GM12891 (cell line): ENCODE results near the gene HOXC9.

Source experiments
- DNase-seq: peaks from one replicate; pipeline ENCODE4 v3.0.0; 2011; ENCODE audit warnings: low spot score; ENCODE audit not compliant: insufficient read length
- FAIRE-seq: peaks from 2 replicates; lab custom pipeline; 2011; peaks lifted over from hg19 to GRCh38; lab: Jason Lieb, UNC
- PAX5 ChIP-seq: IDR thresholded peaks from 2 replicates; pipeline ENCODE4 v1.6.1; 2011; ENCODE audit warnings: low read length, moderate library complexity, mild to moderate bottlenecking; ENCODE audit not compliant: insufficient read depth, severe bottlenecking
- POLR2A ChIP-seq: IDR thresholded peaks from 2 replicates; pipeline ENCODE4 v1.6.1; 2011; ENCODE audit warnings: low read depth, low read length, control low read depth
- POLR2AphosphoS5 ChIP-seq: IDR thresholded peaks from 2 replicates; pipeline ENCODE4 v1.6.1; 2011; ENCODE audit warnings: low read depth, low read length, control low read depth
- POU2F2 ChIP-seq: IDR thresholded peaks from 2 replicates; pipeline ENCODE4 v1.6.1; 2011; ENCODE audit warnings: low read depth, mild to moderate bottlenecking, control low read depth, low read length, moderate library complexity
- SPI1 ChIP-seq: IDR thresholded peaks from 2 replicates; pipeline ENCODE4 v1.6.1; 2011; ENCODE audit warnings: low read depth, low read length, control low read depth
- TAF1 ChIP-seq: IDR thresholded peaks from 2 replicates; pipeline ENCODE4 v1.6.1; 2011; ENCODE audit warnings: low read depth, low read length, control low read depth

The HOXC9 gene

DNA sequence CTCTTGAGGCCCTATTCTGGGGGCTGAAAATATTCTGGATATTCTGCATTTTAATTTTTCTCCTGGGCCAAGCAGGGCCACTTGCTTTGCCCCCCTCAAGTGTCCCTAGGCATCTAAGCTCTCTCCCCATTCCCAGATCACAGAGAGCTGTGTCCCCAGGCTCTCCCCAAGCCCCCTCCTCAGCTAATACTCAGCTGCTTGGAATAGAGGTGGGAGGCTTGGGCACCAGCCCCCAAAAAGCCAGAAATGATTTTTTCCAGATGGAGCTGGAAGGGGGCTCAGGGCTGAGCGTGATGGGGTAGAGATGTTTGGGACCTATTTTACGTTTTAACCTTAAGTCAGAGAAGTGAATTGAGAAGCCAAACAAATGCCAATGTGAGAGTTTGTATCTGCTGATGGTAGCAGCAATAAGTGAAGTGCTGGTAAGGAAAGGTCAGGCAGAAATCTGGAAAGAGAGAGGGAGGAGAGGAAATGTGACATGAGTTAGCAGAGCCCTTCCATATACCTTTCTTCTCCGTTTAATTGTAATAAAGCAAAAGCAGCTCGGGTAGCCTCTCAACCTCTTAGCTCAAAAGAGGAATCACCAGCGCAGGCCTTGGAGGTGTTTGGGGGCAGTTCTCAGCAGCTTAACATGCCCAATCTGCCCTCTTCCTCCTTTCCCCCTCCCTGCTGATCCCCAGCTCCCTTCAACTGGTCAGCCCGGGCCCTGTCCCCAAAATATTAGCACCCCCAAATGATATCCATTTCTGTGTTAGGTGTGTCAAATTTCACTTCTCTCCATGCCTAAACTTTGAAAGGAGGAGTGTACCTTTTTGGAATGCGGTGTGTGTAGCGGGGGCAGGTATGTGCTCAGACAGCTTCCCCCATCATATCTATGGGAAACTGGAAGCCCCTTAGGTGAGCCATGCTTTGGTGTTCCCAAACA, 23.3 kb downstream of the HOXC9 start:
- DNase-seq, result no peak
- no peak for TF ChIP-seq POLR2AphosphoS5
- FAIRE-seq, result no peak

DNA sequence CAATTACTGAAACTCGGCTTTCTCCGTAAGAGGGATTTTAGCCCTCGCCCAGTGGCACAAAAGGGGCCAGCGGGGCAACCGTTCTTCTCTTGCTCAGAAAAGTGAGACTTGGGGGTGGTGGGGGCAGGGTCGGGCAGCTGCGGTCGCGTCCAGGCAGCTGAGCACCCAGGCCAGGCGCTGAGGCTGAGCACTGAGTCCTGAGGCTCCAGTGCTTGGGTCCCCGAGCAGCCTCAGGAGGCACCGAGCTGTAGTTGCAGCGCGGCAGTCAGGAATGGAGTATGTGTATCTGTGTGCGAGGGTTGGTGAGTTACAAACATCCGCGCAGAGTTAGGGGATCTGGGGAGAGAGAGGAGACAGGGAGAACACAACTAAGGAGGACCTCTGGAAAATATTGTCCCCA, 24.2 kb downstream of the HOXC9 start:
- FAIRE-seq (no peak), DNase-seq (no peak)
- TF ChIP-seq TAF1 (no peak), POLR2A (no peak), POLR2AphosphoS5 (no peak), PAX5 (no peak), SPI1 (no peak), POU2F2 (no peak)

DNA sequence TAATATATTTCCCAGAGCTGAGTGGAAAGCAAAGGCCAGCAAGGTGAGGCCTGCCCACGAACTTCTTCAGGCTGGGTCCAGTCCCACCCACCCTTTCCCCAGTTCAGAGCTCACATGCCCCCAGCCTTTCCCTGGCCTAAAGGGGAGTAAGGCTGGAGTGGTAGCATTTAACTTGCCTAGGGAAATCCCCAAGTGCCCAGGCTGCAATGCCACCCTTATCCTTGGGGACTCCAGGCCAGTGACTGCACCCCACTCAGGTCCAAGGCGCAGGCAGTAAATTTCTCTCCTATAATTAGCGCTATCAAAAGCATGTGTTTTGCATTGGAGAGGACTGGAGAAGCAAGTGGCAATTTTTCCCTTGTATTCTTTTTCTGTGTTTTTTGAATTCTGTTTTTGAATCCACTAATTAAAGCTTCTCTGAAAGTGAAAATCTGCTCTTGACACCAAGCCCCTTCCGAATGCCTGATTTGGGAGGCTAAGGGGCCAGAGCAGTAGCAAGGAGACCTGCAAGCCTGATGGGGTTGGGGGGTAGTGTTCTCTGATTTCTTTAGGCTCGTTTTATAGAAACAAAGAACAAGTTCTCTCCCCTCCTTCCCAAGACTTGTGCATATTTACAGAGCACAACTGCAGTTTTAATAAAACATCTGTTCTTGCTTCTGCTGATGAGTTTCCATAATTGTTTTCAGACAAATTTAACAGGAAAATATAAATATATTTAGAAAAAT, 24.8 kb downstream of the HOXC9 start:
- DNase-seq, result no peak
- FAIRE-seq, result no peak
- TF ChIP-seq POLR2AphosphoS5, result no peak
- TF ChIP-seq PAX5, result no peak
- TF ChIP-seq TAF1, result no peak
- TF ChIP-seq SPI1, result no peak
- no peak for TF ChIP-seq POLR2A
- no peak for TF ChIP-seq POU2F2

DNA sequence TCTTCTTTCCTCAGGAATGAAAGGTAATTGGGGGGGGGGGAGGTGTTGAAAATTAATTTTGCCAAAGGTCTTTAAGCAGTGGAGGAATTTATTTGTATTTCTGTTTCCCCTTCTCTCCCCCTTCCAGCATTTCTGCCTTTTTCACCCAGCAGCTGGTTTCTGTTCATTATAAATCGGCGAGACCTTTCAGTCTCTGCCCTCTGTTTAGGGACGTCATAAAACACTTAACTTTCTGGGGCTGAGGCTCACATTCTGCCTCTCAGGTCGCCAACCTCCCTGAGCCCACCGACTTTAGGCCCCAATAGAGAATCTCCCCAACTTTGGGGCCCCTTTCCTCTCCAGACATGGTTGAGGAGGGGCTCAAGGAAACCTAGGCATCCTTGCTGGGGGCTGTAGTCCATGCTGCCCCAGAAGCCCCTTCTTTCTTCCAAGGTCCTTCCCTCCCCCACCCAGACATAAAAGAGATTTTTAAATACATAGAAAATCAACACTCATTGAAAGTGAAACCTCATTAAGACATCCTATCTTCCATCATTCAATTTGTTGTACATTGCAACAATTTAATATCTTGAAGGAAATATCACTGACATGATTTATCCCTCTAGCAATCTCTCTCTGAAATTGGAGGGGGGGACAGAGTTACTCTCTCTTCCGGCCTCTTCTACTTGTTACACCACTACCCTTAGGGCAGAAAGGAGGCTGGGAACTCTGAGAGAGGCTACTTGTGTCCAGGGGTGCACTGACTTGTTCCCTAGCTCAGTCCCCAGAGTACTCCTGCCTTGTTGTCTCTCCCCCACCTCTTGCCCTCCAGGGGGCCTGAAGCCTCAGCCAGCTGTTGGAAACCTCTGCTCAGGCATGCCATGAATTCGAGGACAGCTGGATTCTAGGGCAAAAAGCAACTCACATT, 25.8 kb downstream of the HOXC9 start:
- FAIRE-seq (no peak), DNase-seq (no peak)
- no peak for TF ChIP-seq POLR2A
- TF ChIP-seq POLR2AphosphoS5, result no peak
- no peak for TF ChIP-seq SPI1
- TF ChIP-seq POU2F2, result no peak
- TF ChIP-seq TAF1, result no peak

DNA sequence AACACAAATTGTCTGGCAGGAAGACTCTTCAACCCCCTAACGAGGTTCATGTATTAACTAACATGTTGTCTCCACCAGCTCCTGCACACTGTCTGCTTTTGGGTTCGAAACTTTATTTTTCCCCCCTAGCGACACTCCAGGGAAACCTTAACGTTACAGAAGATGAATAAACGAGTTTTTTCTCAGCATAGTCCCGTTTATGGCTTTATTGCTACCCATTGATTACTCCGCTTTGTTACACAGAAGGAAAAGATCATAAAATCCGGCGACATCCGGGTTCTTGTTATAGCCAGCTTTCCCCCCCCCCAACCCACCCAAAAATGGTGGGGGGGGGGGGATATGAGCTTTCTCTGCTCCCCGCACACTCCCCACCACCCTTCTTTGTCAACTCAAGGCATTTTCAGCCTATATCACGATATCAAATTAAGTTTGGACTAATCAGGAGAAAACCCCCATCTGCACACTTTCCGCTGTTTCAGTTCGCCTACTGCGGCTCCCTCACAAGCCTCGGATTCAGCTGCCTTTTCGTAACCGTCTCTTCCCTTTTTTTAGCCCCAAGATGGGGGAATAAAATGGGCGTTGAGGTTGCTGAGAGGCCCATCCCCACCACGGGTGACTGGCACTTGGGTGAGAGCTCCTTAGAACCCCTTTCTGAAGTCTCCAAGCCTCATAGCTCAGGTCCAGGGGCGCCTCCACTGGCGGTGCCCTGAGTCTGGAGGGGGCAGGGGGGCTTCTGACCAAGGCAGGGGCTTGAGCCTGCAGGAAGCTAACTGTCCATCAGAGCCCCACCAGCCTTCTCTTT, 26.9 kb downstream of the HOXC9 start:
- TF ChIP-seq TAF1 (no peak), POU2F2 (no peak), POLR2AphosphoS5 (no peak), POLR2A (no peak), SPI1 (no peak), PAX5 (no peak)
- no peak for DNase-seq
- FAIRE-seq, result no peak

DNA sequence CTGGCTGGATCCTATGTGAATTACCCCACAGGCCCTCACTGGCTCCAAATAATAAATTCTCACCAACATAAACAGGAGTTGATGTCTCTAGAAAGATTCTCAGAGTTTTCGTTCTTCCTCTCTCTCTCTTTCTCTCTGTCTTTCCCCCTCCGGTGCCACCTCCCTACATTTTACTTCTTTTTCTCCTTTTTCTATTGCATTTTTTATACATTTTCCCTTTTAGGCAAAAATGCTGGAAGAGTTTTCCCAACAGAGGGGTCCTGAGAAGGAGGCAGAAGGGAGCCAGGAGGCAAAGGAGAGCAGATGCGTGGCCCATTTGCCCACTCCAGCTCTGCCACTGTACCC, 27.5 kb downstream of the HOXC9 start:
- no peak for FAIRE-seq

DNA sequence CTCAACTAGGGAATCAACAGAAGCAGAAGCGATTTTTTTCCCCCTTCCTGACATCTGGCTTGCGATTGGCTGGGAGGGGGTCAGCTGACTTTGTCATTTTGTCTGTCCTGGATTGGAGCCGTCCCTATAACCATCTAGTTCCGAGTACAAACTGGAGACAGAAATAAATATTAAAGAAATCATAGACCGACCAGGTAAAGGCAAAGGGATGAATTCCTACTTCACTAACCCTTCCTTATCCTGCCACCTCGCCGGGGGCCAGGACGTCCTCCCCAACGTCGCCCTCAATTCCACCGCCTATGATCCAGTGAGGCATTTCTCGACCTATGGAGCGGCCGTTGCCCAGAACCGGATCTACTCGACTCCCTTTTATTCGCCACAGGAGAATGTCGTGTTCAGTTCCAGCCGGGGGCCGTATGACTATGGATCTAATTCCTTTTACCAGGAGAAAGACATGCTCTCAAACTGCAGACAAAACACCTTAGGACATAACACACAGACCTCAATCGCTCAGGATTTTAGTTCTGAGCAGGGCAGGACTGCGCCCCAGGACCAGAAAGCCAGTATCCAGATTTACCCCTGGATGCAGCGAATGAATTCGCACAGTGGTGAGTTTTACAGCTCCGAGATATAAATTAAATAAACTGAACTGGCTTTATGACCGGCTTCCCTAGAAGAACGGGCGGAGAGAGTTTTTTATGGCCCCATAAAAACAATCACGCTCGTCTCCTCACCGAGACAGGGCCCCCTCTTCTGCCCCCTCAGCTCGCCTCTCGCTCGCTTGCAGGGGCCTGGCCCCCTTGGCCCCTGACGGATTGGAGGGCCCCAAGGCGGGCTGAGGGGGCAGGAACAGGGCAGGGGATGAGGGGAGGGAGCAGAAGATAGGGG, 28.6 kb downstream of the HOXC9 start, which contains the start of gene HOXC6:
HOXC6 (plus strand) TSS at position 127 of the 888 bp plus-strand sequence; CDS start at position 209, 82 bp downstream.
- DNase-seq, result no peak
- no peak for TF ChIP-seq SPI1
- TF ChIP-seq POLR2A, result no peak
- TF ChIP-seq TAF1, result no peak
- TF ChIP-seq POU2F2, result no peak
- no peak for TF ChIP-seq POLR2AphosphoS5
- TF ChIP-seq PAX5, result no peak
- FAIRE-seq, result no peak

More for the DNA sequence above, 27.5 kb downstream of the HOXC9 start:
- TF ChIP-seq TAF1, result no peak
- no peak for TF ChIP-seq SPI1
- TF ChIP-seq POLR2AphosphoS5, result no peak
- no peak for TF ChIP-seq PAX5
- TF ChIP-seq POLR2A, result no peak
- TF ChIP-seq POU2F2, result no peak
- no peak for DNase-seq
